Measurements from ENCODE around the gene TMEM205. TPM values are rescaled to one million over a fixed set of nuclear protein-coding genes. Genes with fewer than 3 reads are reported as not detected.
A peak's percentile ranks its signal among the peaks of the same experiment; 100 is the strongest.

The TMEM205 gene
- total and polyA plus RNA-seq, 12 donors = 135 to 1,314 (median 262) TPM

DNA sequence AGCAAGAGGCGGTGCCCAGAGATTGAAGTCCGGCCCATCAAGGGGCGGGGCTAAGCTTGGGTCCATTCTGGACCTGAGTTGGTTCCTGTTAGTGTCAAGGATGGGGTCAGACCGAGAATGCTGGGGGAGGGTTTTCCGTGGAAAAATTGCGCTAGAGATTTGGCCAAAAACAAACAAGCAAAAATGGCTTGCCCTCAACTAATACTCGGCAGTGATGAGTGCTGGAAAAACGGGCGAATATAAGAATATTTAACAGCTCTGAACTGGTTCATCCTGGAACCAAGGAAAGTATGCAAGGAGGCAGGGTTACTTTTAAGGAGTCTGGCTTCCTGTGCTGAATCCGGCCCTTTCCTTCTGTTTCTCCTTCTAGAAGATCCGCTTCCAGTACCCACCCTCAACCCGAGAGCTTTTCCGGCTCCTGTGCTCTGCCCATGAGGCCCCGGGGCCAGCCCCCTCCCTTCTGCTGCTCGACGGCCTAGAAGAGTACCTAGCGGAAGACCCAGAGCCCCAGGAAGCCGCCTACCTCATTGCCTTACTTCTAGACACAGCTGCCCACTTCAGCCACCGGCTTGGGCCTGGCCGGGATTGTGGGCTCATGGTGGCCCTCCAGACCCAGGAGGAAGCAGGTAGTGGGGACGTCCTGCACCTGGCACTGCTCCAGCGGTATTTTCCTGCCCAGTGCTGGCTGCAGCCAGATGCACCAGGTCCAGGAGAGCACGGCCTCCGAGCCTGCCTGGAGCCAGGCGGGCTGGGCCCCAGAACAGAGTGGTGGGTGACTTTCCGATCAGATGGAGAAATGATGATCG lies 29.3 kb upstream of the TMEM205 start:
- intact Hi-C loops (cut with DNase I) = no loop called here
- peak overlapping the region; percentile 84 to 97 (median 88) for H3K27ac ChIP-seq
- no peaks in the 10 kb centered on the region for H3K27me3 ChIP-seq
- 4 to 5% (median 5%) methylated on average over 23 to 27 of the region's 27 CpGs for WGBS, 4 donors
- peaks cover 38 to 55% of the 10 kb centered on the region in 2 donors for H3K4me1 ChIP-seq (replicated peaks in 1 of 2)
- peak; percentile 65 to 82 (median 70) for DNase-seq
- H3K9me3 ChIP-seq (replicated peaks in 1 of 3) = no peaks in the 10 kb centered on the region
- TF ChIP-seq POLR2A (IDR thresholded peaks at IDR 0.05) = peak; percentile 58 to 88
- no peak for TF ChIP-seq CTCF (IDR thresholded peaks at IDR 0.05)
- H3K36me3 ChIP-seq (replicated peaks in 1 of 2) = no peaks in the 10 kb centered on the region
- peak overlapping the region; percentile 25 to 74 (median 51) for H3K4me3 ChIP-seq

GRCh38 chr19:11374433-11375142 lies 28.5 kb upstream of the TMEM205 start, which contains the start of gene SWSAP1:
SWSAP1 (plus strand) TSS chr19:11374666; CDS start chr19:11374681, 15 bp downstream.
- Histone ChIP-seq H3K4me1 (replicated peaks in 1 of 2) (peaks cover 35 to 49% of the 10 kb centered on the region in 2 donors), H3K36me3 (replicated peaks in 1 of 2) (no peaks in the 10 kb centered on the region), H3K9me3 (replicated peaks in 1 of 3) (no peaks in the 10 kb centered on the region), H3K27ac (peak within 1 kb of the TSS; percentile 84 to 97 (median 88)), H3K4me3 (peak within 1 kb of the TSS; percentile 47 to 74 (median 51)), H3K27me3 (no peaks in the 10 kb centered on the region)
- DNase-seq = peak; percentile 97 to 100 (median 99)
- 0 to 1% (median 1%) methylated on average over 13 to 44 of the region's 44 CpGs for WGBS, 4 donors
- TF ChIP-seq POLR2A (IDR thresholded peaks at IDR 0.05) (peak in 1 of 2 donors; percentile 73), CTCF (IDR thresholded peaks at IDR 0.05) (no peak)
- intact Hi-C loops (cut with DNase I) = no loop called here

- 31 to 53% (median 45%) methylated on average over 11 of the region's 11 CpGs for WGBS, 4 donors
- Histone ChIP-seq H3K9me3 (replicated peaks in 1 of 3) (no peaks in the 10 kb centered on the region), H3K27ac (peak overlapping the region in 4 of 5 donors; percentile 78 to 97 (median 88)), H3K36me3 (replicated peaks in 1 of 2) (no peaks in the 10 kb centered on the region), H3K4me3 (peak overlapping the region in 2 of 4 donors; percentile 47 to 55), H3K27me3 (no peaks in the 10 kb centered on the region), H3K4me1 (replicated peaks in 1 of 2) (peaks cover 35 to 47% of the 10 kb centered on the region in 2 donors)
- intact Hi-C loops (cut with DNase I) = no loop called here
- TF ChIP-seq POLR2A (IDR thresholded peaks at IDR 0.05) = no peak
- DNase-seq = no peak
These were observed 27.9 kb upstream of the TMEM205 start for GRCh38 chr19:11373885-11374432.

DNA sequence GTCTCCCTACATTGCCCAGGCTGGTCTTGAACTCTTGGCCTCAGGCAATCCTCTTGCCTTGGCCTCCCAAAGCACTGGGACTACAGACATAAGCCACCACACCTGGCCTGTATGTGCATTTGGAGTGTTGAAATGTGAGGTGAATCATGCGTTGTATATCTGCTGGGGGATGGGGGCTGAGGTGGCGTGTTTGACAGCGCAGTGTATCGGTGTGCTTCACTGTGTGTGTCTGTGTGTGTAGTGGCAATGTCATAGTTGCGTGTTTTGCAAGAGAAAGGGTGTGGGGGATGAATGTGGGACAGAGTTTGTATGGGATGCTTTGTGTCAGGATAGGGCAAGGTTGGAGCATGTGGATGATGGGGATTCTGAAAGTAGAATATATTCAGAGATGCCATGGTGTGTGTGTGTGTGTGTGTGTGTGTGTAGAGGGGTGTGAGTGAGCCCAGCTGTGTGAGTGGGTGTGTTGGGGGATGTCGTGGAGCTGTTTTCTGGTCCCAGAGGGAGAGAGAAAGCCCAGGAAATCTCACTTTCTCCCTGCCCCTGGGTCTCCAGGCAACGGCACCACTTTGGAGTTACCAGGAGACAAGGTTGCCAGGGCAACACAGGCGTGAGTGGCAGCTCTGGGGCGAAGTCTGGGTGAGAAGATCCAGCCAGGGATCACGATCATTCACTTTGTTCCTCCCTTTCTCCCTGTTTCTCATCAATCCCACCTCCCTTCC lies 27.3 kb upstream of the TMEM205 start:
- no peak overlapping the region for H3K4me3 ChIP-seq
- DNase-seq = peak in 1 of 7 donors; percentile 88
- WGBS, 4 donors = 55 to 58% (median 57%) methylated on average over 10 of the region's 10 CpGs
- no peaks in the 10 kb centered on the region for H3K27me3 ChIP-seq
- H3K27ac ChIP-seq = peak overlapping the region in 1 of 5 donors; percentile 97
- intact Hi-C loops (cut with DNase I) = no loop called here
- TF ChIP-seq POLR2A (IDR thresholded peaks at IDR 0.05) (no peak), CTCF (IDR thresholded peaks at IDR 0.05) (no peak)
- no peaks in the 10 kb centered on the region for H3K9me3 ChIP-seq (replicated peaks in 1 of 3)
- peaks cover 33 to 40% of the 10 kb centered on the region in 2 donors for H3K4me1 ChIP-seq (replicated peaks in 1 of 2)
- no peaks in the 10 kb centered on the region for H3K36me3 ChIP-seq (replicated peaks in 1 of 2)

Measured in adrenal gland (tissue), 12 donors.